GM12891 (cell line): Measurements from ENCODE around the gene UNC5C. TPM values are rescaled to one million over a fixed set of nuclear protein-coding genes. Genes with fewer than 3 reads are reported as not detected.

Experiments
- DNase-seq: peaks from one replicate; pipeline ENCODE4 v3.0.0; 2011; ENCODE audit warnings: low spot score; ENCODE audit not compliant: insufficient read length
- FAIRE-seq: peaks from 2 replicates; lab custom pipeline; 2011; peaks lifted over from hg19 to GRCh38; lab: Jason Lieb, UNC
- PAX5 ChIP-seq: IDR thresholded peaks from 2 replicates; pipeline ENCODE4 v1.6.1; 2011; ENCODE audit warnings: low read length, moderate library complexity, mild to moderate bottlenecking; ENCODE audit not compliant: insufficient read depth, severe bottlenecking
- POLR2A ChIP-seq: IDR thresholded peaks from 2 replicates; pipeline ENCODE4 v1.6.1; 2011; ENCODE audit warnings: low read depth, low read length, control low read depth
- POLR2AphosphoS5 ChIP-seq: IDR thresholded peaks from 2 replicates; pipeline ENCODE4 v1.6.1; 2011; ENCODE audit warnings: low read depth, low read length, control low read depth
- POU2F2 ChIP-seq: IDR thresholded peaks from 2 replicates; pipeline ENCODE4 v1.6.1; 2011; ENCODE audit warnings: low read depth, mild to moderate bottlenecking, control low read depth, low read length, moderate library complexity
- SPI1 ChIP-seq: IDR thresholded peaks from 2 replicates; pipeline ENCODE4 v1.6.1; 2011; ENCODE audit warnings: low read depth, low read length, control low read depth
- TAF1 ChIP-seq: IDR thresholded peaks from 2 replicates; pipeline ENCODE4 v1.6.1; 2011; ENCODE audit warnings: low read depth, low read length, control low read depth
- polyA plus RNA-seq: library from polyadenylated mRNA; unstranded; fragments of >200 nt; gene quantifications from one replicate; pipeline ENCODE4 v1.2.1, GENCODE V29; 2012; ENCODE audit warnings: low read depth, missing spikeins, inconsistent platforms; ENCODE audit not compliant: missing spikeins

Gene UNC5C
- polyA plus RNA-seq = not detected

DNA sequence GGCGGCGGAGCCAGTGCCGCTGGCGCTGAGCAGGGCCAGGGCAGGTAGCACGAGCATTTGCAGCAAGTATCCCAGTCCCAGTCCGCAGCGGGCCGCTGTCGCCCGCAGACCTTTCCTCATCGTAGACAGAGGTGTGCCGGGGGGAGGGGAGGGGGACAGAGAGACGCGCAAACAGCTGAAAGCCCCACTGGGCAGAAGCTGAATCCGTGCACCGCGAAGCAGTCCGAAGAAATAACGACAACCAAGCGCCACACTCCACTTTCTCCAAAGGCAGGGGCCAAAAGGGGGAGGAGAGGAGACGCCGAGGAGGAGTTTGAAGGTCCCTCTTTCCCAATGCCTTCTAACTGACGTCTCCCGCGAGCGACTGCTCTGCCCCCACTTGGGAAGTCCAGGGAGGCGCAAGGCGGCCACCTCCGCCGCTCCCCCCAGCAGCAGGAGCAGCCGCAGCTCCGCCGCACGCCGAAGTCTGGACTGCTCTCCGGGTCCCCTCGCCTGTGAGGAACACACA, at the start of gene UNC5C:
UNC5C (minus strand) TSS at position 236 of the 508 bp plus-strand sequence.
- TF ChIP-seq TAF1 = no peak
- no peak for TF ChIP-seq POU2F2
- no peak for TF ChIP-seq POLR2A
- no peak for FAIRE-seq
- DNase-seq = no peak

DNA sequence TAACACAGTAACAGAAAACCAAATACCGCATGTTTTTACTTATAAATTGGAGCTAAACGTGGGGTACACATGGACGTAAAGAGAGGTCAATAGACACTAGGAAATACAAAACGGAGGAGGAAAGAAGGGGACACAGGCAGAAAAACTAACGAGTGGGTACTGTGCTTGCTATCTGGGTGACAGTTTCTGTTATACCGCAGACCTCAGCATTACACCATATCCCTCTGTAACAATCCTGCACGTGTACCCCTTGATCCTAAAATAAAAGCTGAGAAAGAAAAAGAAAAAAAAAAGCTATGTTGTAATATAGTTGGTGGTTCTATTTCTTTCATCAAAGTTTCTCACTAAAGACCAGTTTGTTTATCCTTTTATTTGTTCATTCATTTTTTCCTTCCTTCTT, 47.9 kb upstream of the UNC5C start:
- DNase-seq = no peak
- TF ChIP-seq TAF1 (no peak), POLR2AphosphoS5 (no peak), POLR2A (no peak), PAX5 (no peak), SPI1 (no peak), POU2F2 (no peak)
- no peak for FAIRE-seq

DNA sequence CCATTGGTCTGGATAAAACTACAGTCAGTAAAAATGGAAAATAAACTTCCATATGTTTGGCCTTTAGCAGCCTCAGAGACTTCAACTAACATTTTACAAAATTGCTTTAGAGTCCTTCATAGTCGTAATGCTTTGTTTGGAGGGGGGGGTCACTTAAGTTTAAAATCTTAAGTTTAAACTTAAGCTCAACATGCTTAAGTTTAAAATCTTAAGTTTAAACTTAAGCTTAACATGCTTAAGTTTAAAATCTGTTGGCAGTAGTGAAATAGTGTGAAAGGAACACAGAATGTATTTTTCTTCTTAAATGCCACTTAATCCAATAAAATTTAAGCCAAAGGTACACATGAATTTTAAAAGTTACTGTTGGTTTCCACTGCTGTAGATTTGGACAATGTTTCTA, 45.9 kb upstream of the UNC5C start:
- FAIRE-seq = no peak
- TF ChIP-seq PAX5 = no peak
- TF ChIP-seq SPI1 = no peak
- TF ChIP-seq POLR2A = no peak
- no peak for TF ChIP-seq POU2F2
- no peak for TF ChIP-seq POLR2AphosphoS5
- TF ChIP-seq TAF1 = no peak
- no peak for DNase-seq

DNA sequence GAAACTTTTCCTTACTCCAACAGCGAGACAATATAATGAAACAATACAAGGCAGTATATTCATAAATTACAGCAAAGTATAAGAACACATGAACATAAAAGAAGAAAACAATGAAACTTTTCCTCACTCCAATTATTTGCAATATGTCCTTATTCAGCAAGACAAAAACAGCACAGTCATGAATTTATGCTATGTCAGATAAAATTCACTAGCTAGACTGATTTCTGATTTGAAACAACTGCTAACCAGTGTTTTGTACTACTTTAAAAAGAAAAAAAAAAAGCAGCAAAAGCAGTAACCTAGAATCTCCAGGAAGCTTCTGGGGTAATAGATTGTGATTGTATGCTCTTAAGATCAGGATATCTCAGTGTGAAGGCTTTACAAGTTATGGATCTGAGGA, 45.2 kb upstream of the UNC5C start:
- DNase-seq (no peak), FAIRE-seq (no peak)
- TF ChIP-seq SPI1 = no peak
- no peak for TF ChIP-seq POLR2A
- TF ChIP-seq PAX5 = no peak
- no peak for TF ChIP-seq POLR2AphosphoS5
- TF ChIP-seq TAF1 = no peak
- TF ChIP-seq POU2F2 = no peak

DNA sequence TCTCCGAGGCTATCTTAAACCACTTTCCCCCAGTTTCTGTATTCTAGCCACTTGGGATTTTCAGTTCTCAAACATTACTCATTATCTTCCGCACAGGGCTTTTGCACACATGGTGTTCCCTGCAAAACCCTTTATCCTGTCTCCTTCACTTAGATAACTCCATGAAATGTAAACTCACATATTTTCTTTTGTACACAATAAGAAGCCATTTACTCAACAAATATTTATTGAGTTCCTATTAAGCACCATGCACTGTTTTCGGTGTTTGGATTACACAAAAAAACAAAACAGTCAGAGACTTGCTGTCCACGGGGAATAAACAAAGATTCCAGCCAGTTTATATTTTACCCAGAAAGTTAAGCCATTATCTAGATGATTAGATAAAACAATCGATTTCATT, 42.5 kb upstream of the UNC5C start:
- no peak for FAIRE-seq
- TF ChIP-seq PAX5 (no peak), POLR2A (no peak), SPI1 (no peak), TAF1 (no peak), POU2F2 (no peak), POLR2AphosphoS5 (no peak)
- DNase-seq = no peak

DNA sequence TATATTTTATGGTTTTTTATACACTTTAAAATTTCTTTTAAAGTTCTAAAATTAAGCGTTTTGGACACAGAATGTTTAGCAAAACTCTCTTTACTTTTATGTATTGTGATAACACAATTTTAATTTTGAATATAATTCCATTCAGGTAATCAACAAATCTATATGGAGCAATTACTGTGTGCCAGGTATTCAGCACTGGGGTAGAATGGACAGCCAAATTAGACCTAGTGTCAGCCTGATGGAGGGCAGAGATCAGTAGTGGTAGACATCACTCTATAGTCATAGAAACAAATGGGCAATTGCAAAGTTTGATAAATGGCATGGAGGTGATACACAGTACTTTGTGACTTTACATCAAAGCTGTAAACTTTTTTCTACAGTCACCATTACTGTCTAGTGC, 41.8 kb upstream of the UNC5C start:
- no peak for FAIRE-seq
- no peak for DNase-seq
- no peak for TF ChIP-seq SPI1
- no peak for TF ChIP-seq POU2F2
- TF ChIP-seq PAX5 = no peak
- no peak for TF ChIP-seq POLR2AphosphoS5
- no peak for TF ChIP-seq POLR2A
- TF ChIP-seq TAF1 = no peak

DNA sequence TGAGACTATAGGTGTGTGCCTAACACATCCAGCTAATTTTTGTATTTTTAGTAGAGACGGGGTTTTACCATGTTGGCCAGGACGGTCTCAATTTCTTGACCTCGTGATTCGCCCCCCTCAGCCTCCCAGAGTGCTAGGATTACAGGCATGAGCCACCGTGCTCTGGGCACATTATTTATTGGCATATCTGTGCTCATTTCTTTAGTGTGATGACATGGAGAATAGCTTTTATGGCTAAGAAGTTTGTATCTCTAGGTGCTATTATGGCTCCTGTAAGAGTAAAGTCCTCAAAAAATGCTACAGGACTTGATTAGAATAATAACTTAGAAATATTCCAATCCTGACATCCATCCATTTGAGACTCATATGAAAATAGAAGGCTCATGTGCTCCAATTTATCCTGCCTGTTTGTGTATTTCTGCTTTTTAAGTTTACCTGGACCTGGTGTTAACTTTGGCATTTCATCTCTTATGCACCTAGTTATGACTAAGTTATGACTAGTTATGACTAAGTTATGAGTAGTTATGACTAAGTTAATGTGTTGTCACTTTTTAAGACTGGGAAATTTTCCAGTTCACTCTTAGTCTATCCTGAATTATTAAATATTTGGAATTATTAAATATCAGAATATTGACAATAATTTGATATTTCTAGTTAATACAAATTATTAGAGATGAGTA, 36.4 kb upstream of the UNC5C start:
- DNase-seq (no peak), FAIRE-seq (no peak)
- TF ChIP-seq SPI1 (no peak), POLR2A (no peak), POLR2AphosphoS5 (no peak), PAX5 (no peak), POU2F2 (no peak), TAF1 (no peak)

DNA sequence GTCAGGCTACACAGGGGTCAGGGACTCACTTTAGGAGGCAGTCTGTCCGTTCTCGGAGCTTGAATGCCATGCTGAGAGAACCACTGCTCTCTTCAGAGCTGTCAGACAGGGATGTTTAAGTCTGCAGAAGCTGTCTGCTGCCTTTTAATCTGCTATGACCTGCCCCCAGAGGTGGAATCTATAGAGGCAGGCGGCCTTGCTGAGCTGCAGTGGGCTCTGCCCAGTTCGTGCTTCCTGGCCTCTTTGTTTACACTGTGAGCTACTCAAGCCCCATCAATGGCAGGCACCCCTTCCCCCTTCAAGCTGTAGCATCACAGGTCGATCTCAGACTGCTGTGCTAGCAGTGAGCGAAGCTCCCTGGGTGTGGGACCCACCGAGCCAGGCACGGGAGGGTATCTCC, 31.5 kb upstream of the UNC5C start:
- no peak for DNase-seq
- no peak for FAIRE-seq

DNA sequence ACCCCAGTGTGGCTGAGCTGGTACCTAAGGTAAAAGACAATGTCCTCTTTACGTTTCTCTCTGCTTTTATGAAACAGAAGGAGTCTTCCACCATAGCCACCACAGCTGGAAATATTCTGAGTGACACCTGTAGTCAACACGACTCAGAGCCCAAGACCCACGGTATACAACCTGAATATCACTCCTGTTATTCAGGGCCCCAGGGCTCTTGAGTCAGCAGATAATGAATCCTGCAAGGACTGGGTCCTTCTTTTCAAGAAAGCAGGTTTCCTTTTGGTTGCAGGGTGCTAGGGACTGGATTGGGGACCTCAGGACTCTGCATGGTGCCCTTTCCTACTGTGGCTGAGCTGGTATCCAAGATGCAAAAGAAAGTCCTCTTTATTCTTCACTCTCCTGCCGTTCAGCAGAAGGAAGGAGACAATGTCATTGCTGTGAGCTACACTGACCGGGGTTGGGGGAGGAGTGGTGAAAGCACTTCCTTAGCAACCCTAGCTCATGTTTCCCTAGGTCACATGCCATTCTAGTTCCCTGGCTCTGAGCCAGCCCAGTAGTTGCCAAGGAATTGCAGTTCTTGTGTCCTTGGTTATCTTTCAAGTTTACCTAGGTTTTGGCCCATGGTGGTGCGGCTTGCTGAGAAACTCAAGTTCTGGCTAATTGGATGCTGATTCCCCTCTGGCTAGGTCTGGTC, 23.7 kb upstream of the UNC5C start:
- no peak for TF ChIP-seq POLR2AphosphoS5
- no peak for TF ChIP-seq SPI1
- TF ChIP-seq TAF1 = no peak
- TF ChIP-seq POLR2A = no peak
- TF ChIP-seq PAX5 = no peak
- TF ChIP-seq POU2F2 = no peak
- no peak for DNase-seq
- FAIRE-seq = no peak

More for the DNA sequence above, 31.5 kb upstream of the UNC5C start:
- TF ChIP-seq SPI1 (no peak), POLR2AphosphoS5 (no peak), POLR2A (no peak), POU2F2 (no peak)
